HepG2 (cell line): ENCODE results near the gene CCDC117. TPM values are rescaled to one million over a fixed set of nuclear protein-coding genes. Genes with fewer than 3 reads are reported as not detected.
"Not testable (repeated sequence)": the region's sequence is repeated elsewhere in the genome, so short reads cannot be mapped to it uniquely, and the experiment has no call there.

Experiments
- ATAC-seq: fragments of 200-7000 bp; cut with Tn5 transposase; 3 replicates; pipeline ENCODE4 v1.9.1; 2020; ENCODE audit warnings: mild to moderate bottlenecking, moderate library complexity
- BruUV-seq: library from RNA; stranded (reverse); fragments of 400-500 nt; replicated peaks from 2 replicates; lab custom pipeline; 2021; lab: Mats Ljungman, UMichigan
- CTCF ChIA-PET: fragments of 300-600 bp; formaldehyde crosslinking; extraction: SDS; loops from one replicate; lab custom pipeline; 2021; ENCODE audit warnings: low total read pairs, inconsistent platforms, low intra/inter-chr PET ratio; lab: Yijun Ruan, JAX
- POLR2A ChIA-PET: fragments of 350-600 bp; sonication (Branson Sonifier 250); formaldehyde crosslinking; loops from one replicate; lab custom pipeline; 2020; ENCODE audit warnings: antibody characterized with exemption, inconsistent platforms; lab: Yijun Ruan, JAX
- DNase-seq: peaks from one replicate; pipeline ENCODE4 v3.0.0-alpha.2; 2015; ENCODE audit warnings: low spot score
- FAIRE-seq: peaks from 3 replicates; lab custom pipeline; 2011; peaks lifted over from hg19 to GRCh38; lab: Jason Lieb, UNC
- H2AFZ ChIP-seq: one replicate; pipeline ENCODE4 v1.6.1; 2011; ENCODE audit warnings: low read length, inconsistent platforms
- H3K27ac ChIP-seq: fragments of 300-600 bp; 3 replicates; pipeline ENCODE4 v1.8.0; 2011; ENCODE audit warnings: mixed run types, mild to moderate bottlenecking, mixed read lengths, low read length, inconsistent platforms; ENCODE audit not compliant: insufficient read depth; ENCODE audit errors: extremely low read length
- H3K27me3 ChIP-seq, 2 experiments: fragments of 200-600 bp in 1 of 2; 2 replicates in 1 of 2; 3 replicates in 1 of 2; pipeline versions ENCODE4 v1.6.0 to v1.8.0; 2011; ENCODE audit warnings: low read length in 2 of 2, mild to moderate bottlenecking in 2 of 2, moderate library complexity in 2 of 2, inconsistent platforms in 1 of 2; ENCODE audit not compliant: insufficient read depth in 2 of 2, control insufficient read depth in 1 of 2
- H3K36me3 ChIP-seq, 2 experiments: fragments of 200-600 bp in 1 of 2; replicated peaks in 1 of 2; 2 replicates in 1 of 2; 3 replicates in 1 of 2; pipeline versions ENCODE4 v1.5.1 to v1.8.0; 2011; ENCODE audit warnings: low read length in 2 of 2, inconsistent platforms in 1 of 2; ENCODE audit not compliant: insufficient read depth in 2 of 2, control insufficient read depth in 1 of 2
- H3K4me1 ChIP-seq: 2 replicates; pipeline ENCODE4 v1.5.1; 2012; ENCODE audit warnings: low read length, inconsistent platforms; ENCODE audit not compliant: insufficient read depth
- H3K4me2 ChIP-seq: 2 replicates; pipeline ENCODE4 v1.6.0; 2011; ENCODE audit warnings: low read depth, low read length, inconsistent platforms
- H3K4me3 ChIP-seq, 3 experiments: fragments of 200-600 bp in 1 of 3; sonication (generic), shearing (Covaris generic) in 1 of 3; replicated peaks in 1 of 3; 2 replicates each; pipeline ENCODE4 v1.5.1; 2011 to 2016; ENCODE audit warnings: low read length in 3 of 3, inconsistent platforms in 2 of 3, low read depth in 2 of 3, mild to moderate bottlenecking in 2 of 3, control low read depth in 1 of 3, mixed read lengths in 1 of 3; ENCODE audit not compliant: insufficient read depth in 1 of 3
- H3K79me2 ChIP-seq: one replicate; pipeline ENCODE4 v1.6.1; 2011; ENCODE audit warnings: low read length, inconsistent platforms; ENCODE audit not compliant: insufficient read depth
- H3K9ac ChIP-seq: 2 replicates; pipeline ENCODE4 v1.6.0; 2011; ENCODE audit warnings: mild to moderate bottlenecking, low read depth, low read length, inconsistent platforms; ENCODE audit not compliant: insufficient read depth
- H3K9me3 ChIP-seq: 2 replicates; pipeline ENCODE4 v1.5.1; 2012; ENCODE audit warnings: mild to moderate bottlenecking, low read length
- H4K20me1 ChIP-seq: 2 replicates; pipeline ENCODE4 v1.6.0; 2011; ENCODE audit warnings: inconsistent platforms, mild to moderate bottlenecking, low read length, moderate library complexity; ENCODE audit not compliant: insufficient read depth
- HDAC1 ChIP-seq: sonication (generic); formaldehyde crosslinking; IDR thresholded peaks from 2 replicates; pipeline ENCODE4 v1.5.1; 2020; ENCODE audit warnings: mild to moderate bottlenecking, missing genetic modification reagents
- WGBS: methylation state at CpG from one replicate; pipeline ENCODE4 v1.1.6; 2017; ENCODE audit warnings: low lambda C conversion rate; 5-methylcytosine and 5-hydroxymethylcytosine counted together
- in situ Hi-C: cut with HindIII; loops from 2 replicates; pipeline ENCODE4 v1.10.0; 2017; ENCODE audit warnings: low pct_unique_long_range_greater_than_20kb; ENCODE audit not compliant: extremely low pct_ligation_motif_present
- intact Hi-C: fragments of 100-400 bp; cut with micrococcal nuclease; formaldehyde crosslinking; loops from one replicate; pipeline ENCODE4 v1.10.0; 2022; ENCODE audit not compliant: unreplicated experiment
- polyA plus RNA-seq, 8 experiments: library from polyadenylated mRNA; depleted of rRNA in 3 of 8; stranded (reverse) in 7 of 8; unstranded in 1 of 8; fragments of >200 nt; fragmentation: Illumina TruSeq in 4 of 8; extraction: Trizol in 4 of 8; gene quantifications; 2 replicates each; pipeline versions ENCODE4 v1.2.1 to v1.2.3, GENCODE V29; 2011 to 2016; ENCODE audit warnings: low read depth in 4 of 8, missing spikeins in 1 of 8, mixed read lengths in 1 of 8; ENCODE audit not compliant: insufficient read depth in 1 of 8
- total RNA-seq, 5 experiments: library from RNA; depleted of rRNA; stranded (reverse); fragments of >200 nt; fragmentation: Illumina TruSeq; extraction: Trizol; gene quantifications; 2 replicates each; pipeline ENCODE4 v1.2.3, GENCODE V29; 2016; ENCODE audit warnings: low read depth in 1 of 5
- TF ChIP-seq, protein P1 (sequence below): sonication (generic); formaldehyde crosslinking; IDR thresholded peaks from 2 replicates; pipeline ENCODE4 v1.4.0; 2020; ENCODE audit warnings: missing genetic modification reagents

The CCDC117 gene
- total and polyA plus RNA-seq, 2 of the 13 experiments (the other 11 are each of a cell fraction or from before 2014, with no cell fraction given) = 12.6 to 34.2 TPM

DNA sequence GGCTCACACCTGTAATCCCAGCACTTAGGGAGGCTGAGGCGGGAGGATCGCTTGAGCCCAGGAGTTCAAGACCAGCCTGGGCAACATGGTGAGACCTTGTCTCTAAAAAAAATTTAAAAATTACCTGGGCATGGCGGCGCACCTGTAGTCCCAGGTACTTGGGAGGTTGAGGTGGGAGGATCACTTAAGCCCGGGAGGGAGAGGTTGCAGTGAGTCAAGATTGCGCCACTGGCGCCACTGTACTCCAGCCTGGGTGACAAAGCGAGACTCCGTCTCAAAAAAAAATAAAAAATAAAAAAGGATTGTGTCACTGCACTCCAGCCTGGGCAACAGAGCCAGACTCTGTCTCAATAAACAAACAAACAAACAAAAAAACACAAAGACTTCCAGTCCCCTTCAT, 52.0 kb downstream of the CCDC117 start:
- FAIRE-seq, BruUV-seq, H3K27me3 ChIP-seq, intact Hi-C loops, H3K27ac ChIP-seq, H3K4me3 ChIP-seq, H3K4me2 ChIP-seq, CTCF ChIA-PET, H3K9ac ChIP-seq, H2AFZ ChIP-seq, ATAC-seq, DNase-seq, H3K79me2 ChIP-seq, H3K36me3 ChIP-seq, H4K20me1 ChIP-seq, H3K9me3 ChIP-seq: not testable (repeated sequence)
- POLR2A ChIA-PET = interaction anchor here (3.8 to 18.2 kb wide), 2 partner anchors 12 to 29 kb away, joined by 29 to 945 read pairs; partner anchors contain the start of gene XBP1
- TF ChIP-seq, protein P1, sequence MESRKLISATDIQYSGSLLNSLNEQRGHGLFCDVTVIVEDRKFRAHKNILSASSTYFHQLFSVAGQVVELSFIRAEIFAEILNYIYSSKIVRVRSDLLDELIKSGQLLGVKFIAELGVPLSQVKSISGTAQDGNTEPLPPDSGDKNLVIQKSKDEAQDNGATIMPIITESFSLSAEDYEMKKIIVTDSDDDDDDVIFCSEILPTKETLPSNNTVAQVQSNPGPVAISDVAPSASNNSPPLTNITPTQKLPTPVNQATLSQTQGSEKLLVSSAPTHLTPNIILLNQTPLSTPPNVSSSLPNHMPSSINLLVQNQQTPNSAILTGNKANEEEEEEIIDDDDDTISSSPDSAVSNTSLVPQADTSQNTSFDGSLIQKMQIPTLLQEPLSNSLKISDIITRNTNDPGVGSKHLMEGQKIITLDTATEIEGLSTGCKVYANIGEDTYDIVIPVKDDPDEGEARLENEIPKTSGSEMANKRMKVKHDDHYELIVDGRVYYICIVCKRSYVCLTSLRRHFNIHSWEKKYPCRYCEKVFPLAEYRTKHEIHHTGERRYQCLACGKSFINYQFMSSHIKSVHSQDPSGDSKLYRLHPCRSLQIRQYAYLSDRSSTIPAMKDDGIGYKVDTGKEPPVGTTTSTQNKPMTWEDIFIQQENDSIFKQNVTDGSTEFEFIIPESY (CRISPR knock-in tag) = 0 out of 2 replicates have a peak, but pooled peaks have one; percentile 55
- TF ChIP-seq HDAC1 (CRISPR knock-in tag) = 0 out of 2 replicates have a peak, but pooled peaks have one; percentile 25
- WGBS = 98% methylated on average over 9 of the region's 9 CpGs
- peaks cover 67% of the 10 kb centered on the region for H3K4me1 ChIP-seq
- in situ Hi-C loops = loop anchor here (10.0 kb wide), 1 partner anchor 220 kb away; no protein-coding TSS in a partner anchor

- FAIRE-seq, H3K4me2 ChIP-seq, BruUV-seq, H4K20me1 ChIP-seq, H3K4me3 ChIP-seq, H3K9ac ChIP-seq, H3K79me2 ChIP-seq, CTCF ChIA-PET, H3K9me3 ChIP-seq, H3K27me3 ChIP-seq, H3K36me3 ChIP-seq, DNase-seq, POLR2A ChIA-PET, H2AFZ ChIP-seq, H3K27ac ChIP-seq, ATAC-seq: not testable (repeated sequence)
- in situ Hi-C loops = loop anchor here (5.0 to 10.0 kb wide), 2 partner anchors 34 to 222 kb away; no protein-coding TSS in a partner anchor
- WGBS = 89% methylated on average over 4 of the region's 4 CpGs
- intact Hi-C loops = loop anchor here (5.0 kb wide), 1 partner anchor 34 kb away; no protein-coding TSS in a partner anchor
- peaks cover 67% of the 10 kb centered on the region for H3K4me1 ChIP-seq
Measured at GRCh38 chr22:28826430-28826829, 53.9 kb downstream of the CCDC117 start.
